ENCODE results near the gene FAM136A.
A peak's percentile ranks its signal among the peaks of the same experiment; 100 is the strongest.
"Not testable (repeated sequence)": the region's sequence is repeated elsewhere in the genome, so short reads cannot be mapped to it uniquely, and the experiment has no call there.

FAM136A gene

GRCh38 chr2:70301344-70302194 lies at the start of gene FAM136A:
Gene FAM136A (minus strand): TSS chr2:70302067. CDS start chr2:70302011, 56 bp downstream.
- peak; percentile 83 for DNase-seq (ENCODE audit: low spot score)

DNA sequence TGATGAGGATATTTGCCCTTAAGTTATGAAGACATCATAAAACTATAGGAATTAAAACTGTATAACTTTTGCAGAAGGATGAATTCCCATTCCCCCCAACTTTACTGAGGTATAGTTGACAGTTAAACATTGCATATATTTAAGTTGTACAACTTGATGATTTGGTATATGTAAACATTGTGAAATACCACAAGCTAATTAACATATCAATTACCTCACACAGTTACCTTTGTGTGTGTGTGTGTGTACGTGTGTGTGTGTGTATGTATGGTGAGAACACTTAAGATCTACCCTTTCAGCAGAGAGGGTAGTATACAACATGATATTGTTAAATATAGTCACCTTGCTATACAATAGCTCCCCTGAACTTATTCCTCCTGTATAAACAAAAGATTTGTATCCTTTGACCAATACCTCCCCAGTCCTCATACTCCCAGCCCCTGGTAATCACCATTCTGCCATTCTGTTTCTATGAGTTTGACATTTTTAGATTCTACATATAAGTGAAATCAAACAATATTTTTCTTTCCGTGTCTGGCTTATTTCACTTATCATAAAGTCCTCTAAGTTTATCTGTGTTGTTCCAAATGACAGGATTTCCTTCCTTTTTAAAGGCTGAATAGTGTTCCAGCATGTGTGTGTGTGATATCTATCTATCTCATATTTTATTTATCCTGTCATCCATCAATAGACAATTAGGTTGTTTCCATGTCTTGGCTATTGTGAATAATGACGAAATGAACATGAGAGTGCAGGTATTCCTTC lies 48.2 kb upstream of the FAM136A start:
- DNase-seq (ENCODE audit: low spot score) = no peak

DNA sequence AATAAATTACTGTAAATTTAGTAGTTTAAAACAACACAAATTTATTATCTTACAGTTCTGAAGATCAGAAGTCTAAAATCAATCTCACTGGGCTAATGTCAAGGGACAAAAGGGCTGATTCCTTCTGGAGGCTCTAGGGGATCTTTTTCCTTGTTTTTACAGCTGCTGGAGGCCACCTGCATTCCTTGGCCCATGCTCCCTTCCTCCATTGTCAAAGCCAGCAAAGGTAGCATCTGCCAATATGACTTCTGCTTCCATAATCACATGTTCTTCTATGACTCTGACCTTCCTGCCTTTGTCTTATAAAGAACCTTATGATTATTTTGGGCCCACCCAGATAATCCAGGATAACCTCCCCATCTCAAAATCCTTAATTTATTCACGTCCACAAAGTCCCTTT lies 46.0 kb upstream of the FAM136A start:
- no peak for DNase-seq (ENCODE audit: low spot score)

GRCh38 chr2:70344195-70344594 lies 42.3 kb upstream of the FAM136A start:
- no peak for DNase-seq (ENCODE audit: low spot score)

- no peak for DNase-seq (ENCODE audit: low spot score)
Observed at GRCh38 chr2:70341477-70341765, 39.6 kb upstream of the FAM136A start.

- peak; percentile 49 for DNase-seq (ENCODE audit: low spot score)
Observed at GRCh38 chr2:70340761-70341476, 39.1 kb upstream of the FAM136A start.

DNA sequence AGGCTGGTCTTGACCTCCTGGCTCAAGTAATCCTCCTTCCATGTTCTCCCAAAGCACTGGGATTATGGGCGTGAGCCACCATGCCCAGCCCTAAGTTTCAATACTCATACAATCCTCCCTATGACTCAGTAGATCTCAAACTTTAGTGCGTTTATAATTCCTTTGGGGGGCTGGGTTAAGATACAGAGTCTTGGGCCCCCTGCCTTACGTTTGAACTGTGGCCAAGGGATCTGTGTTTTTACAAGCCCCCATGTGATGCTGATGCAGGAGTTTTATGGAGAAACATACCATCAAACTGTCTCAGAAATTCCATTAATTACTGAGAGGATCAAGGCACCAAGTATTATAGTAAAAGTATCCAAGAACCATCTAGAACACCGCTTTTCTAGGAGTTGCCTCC lies 38.2 kb upstream of the FAM136A start:
- no peak for DNase-seq (ENCODE audit: low spot score)

DNA sequence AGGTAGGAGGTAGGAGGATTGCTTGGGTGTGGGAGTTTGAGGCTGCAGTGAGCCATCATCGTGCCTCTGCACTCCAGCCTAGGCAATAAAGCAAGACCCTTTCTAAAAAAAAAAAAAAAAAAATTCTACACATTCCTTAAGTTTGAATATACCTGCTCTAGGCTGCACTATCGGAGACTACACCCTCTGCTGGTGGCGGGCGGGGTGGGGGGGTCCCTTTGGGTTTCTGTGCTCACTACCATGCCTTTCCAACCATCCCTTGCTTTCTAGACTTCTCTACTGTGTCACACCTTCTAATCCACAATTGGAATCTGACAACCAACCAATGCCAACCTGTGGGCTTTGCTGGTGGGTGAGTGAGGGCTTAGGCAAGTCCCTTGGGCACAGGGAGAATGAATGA lies 34.7 kb upstream of the FAM136A start:
- DNase-seq (ENCODE audit: low spot score) = no peak

GRCh38 chr2:70331012-70331411 lies 29.1 kb upstream of the FAM136A start:
- no peak for DNase-seq (ENCODE audit: low spot score)

GRCh38 chr2:70330476-70330875 lies 28.6 kb upstream of the FAM136A start:
- DNase-seq (ENCODE audit: low spot score) = no peak

DNA sequence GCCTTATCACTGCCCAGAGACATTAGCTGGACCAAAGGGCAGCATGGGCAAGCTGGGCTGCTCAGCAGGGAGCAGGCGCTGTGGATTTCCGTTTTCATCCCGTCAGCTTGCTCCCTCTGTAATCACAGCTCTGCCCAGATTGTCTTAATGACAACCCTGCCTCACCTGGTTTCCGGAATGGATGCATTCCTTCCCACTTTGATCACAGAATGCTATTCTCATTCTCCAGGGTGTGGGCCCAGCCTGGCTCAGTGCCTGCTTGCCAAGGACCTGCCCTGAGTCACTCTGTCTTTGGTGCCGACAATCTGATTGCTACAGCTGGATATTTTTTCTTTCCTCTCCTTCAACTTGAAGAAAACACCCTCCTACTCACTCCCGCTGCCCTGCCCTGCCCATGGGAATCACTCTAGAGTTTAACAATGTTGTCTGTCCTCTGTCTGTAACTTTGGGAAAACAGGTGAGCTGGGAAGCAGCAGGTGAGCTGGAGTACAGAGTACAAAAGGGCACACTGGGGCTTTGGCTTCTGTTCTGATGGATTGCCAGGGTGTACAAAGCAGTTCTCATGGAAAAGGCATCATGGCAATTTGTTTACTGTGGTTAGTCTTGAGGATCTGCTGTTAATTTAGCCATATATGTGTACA lies 27.2 kb upstream of the FAM136A start:
- no peak for DNase-seq (ENCODE audit: low spot score)

GRCh38 chr2:70325875-70326274 lies 24.0 kb upstream of the FAM136A start:
- DNase-seq (ENCODE audit: low spot score) = no peak

GRCh38 chr2:70322518-70322917 lies 20.7 kb upstream of the FAM136A start:
- no peak for DNase-seq (ENCODE audit: low spot score)

- no peak for DNase-seq (ENCODE audit: low spot score)
Observed at GRCh38 chr2:70321370-70321769, 19.5 kb upstream of the FAM136A start.

- DNase-seq (ENCODE audit: low spot score) = no peak
Observed at GRCh38 chr2:70314640-70315039, 12.8 kb upstream of the FAM136A start.

GRCh38 chr2:70312560-70312959 lies 10.7 kb upstream of the FAM136A start:
- DNase-seq (ENCODE audit: low spot score) = no peak

GRCh38 chr2:70310899-70311298 lies 9.0 kb upstream of the FAM136A start:
- no peak for DNase-seq (ENCODE audit: low spot score)

- no peak for DNase-seq (ENCODE audit: low spot score)
Observed at GRCh38 chr2:70305531-70305930, 3.7 kb upstream of the FAM136A start.

- DNase-seq (ENCODE audit: low spot score) = no peak
Observed at GRCh38 chr2:70304498-70304897, 2.6 kb upstream of the FAM136A start.

DNA sequence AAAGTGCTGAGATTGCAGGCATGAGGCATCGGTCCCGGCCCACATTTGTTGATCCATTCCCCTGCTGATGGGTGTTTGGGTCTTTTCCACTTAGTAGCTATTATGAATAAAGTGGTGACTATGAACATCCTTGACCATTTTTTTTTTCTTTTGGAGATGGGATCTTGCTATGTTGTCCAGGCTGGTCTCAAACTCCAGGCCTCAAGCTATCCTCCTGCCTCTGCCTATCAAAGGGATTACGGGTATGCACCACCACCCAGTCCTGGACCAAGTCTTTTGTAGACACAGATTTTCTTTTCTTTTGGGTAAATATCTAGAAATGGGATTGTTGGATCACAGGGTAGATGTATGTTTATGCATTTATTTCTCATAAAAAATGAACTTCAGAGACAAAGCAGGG lies 1.3 kb upstream of the FAM136A start:
- no peak for DNase-seq (ENCODE audit: low spot score)

- not testable (repeated sequence) for DNase-seq (ENCODE audit: low spot score)
Observed at GRCh38 chr2:70302195-70302546, 304 bp upstream of the FAM136A start.

- DNase-seq (ENCODE audit: low spot score) = no peak
Observed at GRCh38 chr2:70300771-70301343, 1.0 kb downstream of the FAM136A start.

Measured in hematopoietic multipotent progenitor cell treated with erythropoietin and hydrocortisone succinate and interleukin-3 and kit ligand, for 17 days (in vitro differentiated cells).